H1 (cell line): ENCODE data around the gene SPANXN4. TPM values are rescaled to one million over a fixed set of nuclear protein-coding genes. Genes with fewer than 3 reads are reported as not detected.

Source experiments
- CEBPB ChIP-seq: IDR thresholded peaks from 2 replicates; pipeline ENCODE4 v1.6.1; 2012; ENCODE audit warnings: low read depth, low read length
- CHD7 ChIP-seq: fragments of 300-600 bp; sonication (generic); IDR thresholded peaks from 2 replicates; pipeline ENCODE4 v1.7.1; 2012; ENCODE audit warnings: low read length, moderate library complexity, mild to moderate bottlenecking, inconsistent platforms; ENCODE audit not compliant: insufficient replicate concordance
- FOSL1 ChIP-seq: IDR thresholded peaks from 2 replicates; pipeline ENCODE4 v1.6.1; 2011; ENCODE audit warnings: mild to moderate bottlenecking, low read depth, low read length, moderate library complexity; ENCODE audit not compliant: insufficient read depth
- JUND ChIP-seq: IDR thresholded peaks from 2 replicates; pipeline ENCODE4 v1.6.1; 2011; ENCODE audit warnings: mild to moderate bottlenecking, improper control_type of control experiment, low read length
- NRF1 ChIP-seq: IDR thresholded peaks from 2 replicates; pipeline ENCODE4 v1.6.1; 2011; ENCODE audit warnings: mild to moderate bottlenecking, low read depth, low read length, improper control_type of control experiment
- RNF2 ChIP-seq: fragments of 200-900, 300-1000 bp; sonication (generic); IDR thresholded peaks from 2 replicates; pipeline ENCODE4 v1.7.1; 2016; ENCODE audit warnings: borderline replicate concordance, low read depth, mild to moderate bottlenecking, antibody characterized with exemption, low read length; ENCODE audit not compliant: poor library complexity, severe bottlenecking; ENCODE audit errors: missing control alignments
- USF2 ChIP-seq: IDR thresholded peaks from 2 replicates; pipeline ENCODE4 v1.6.1; 2011; ENCODE audit warnings: low read length, improper control_type of control experiment
- polyA plus RNA-seq, 7 experiments: library from polyadenylated mRNA; depleted of rRNA in 3 of 7; stranded (reverse) in 5 of 7; unstranded in 2 of 7; fragments of >200 nt in 5 of 7; fragments of 200-250 nt in 2 of 7; gene quantifications; 1 replicate in 5 of 7; 2 replicates in 1 of 7; 4 replicates in 1 of 7; pipeline versions ENCODE4 v1.2.1 to v1.2.3, GENCODE V29; 2011 to 2013; ENCODE audit warnings: missing spikeins in 2 of 7, mixed read lengths in 2 of 7
- total RNA-seq: library from RNA; stranded (reverse); fragmentation: NEBNext Ultra II Directional; extraction: Animal tissue kit (Norgen Biotek cat#: 25700); gene quantifications from 2 replicates; pipeline ENCODE4 v1.2.1, GENCODE V29; 2021

The SPANXN4 gene
- total and polyA plus RNA-seq, 2 of the 8 experiments (the other 6 are each of a cell fraction or from before 2014, with no cell fraction given): not detected

GRCh38 chrX:142977128-142977914, 48.4 kb upstream of the SPANXN4 start (continued):
- no peak for TF ChIP-seq CHD7
- no peak for TF ChIP-seq RNF2
- TF ChIP-seq CEBPB: no peak
- TF ChIP-seq NRF1: no peak
- TF ChIP-seq FOSL1: no peak
- TF ChIP-seq JUND: no peak
- no peak for TF ChIP-seq USF2
- TF ChIP-seq, all 59 proteins: peak for 0
